Common myeloid progenitor, CD34-positive (primary cell): ENCODE measurements around the gene MRAP.
A peak's percentile ranks its signal among the peaks of the same experiment; 100 is the strongest.

Source experiments
- CTCF ChIA-PET: fragments of 350-600 bp; sonication (Branson Sonifier 250); formaldehyde crosslinking; loops from one replicate; lab custom pipeline; 2021; ENCODE audit warnings: antibody characterized with exemption; lab: Charles Lee
- POLR2A ChIA-PET: fragments of 350-600 bp; sonication (Branson Sonifier 250); formaldehyde crosslinking; loops from one replicate; lab custom pipeline; 2021; ENCODE audit warnings: antibody characterized with exemption; lab: Charles Lee
- DNase-seq, 3 donors: peaks; one replicate each; pipeline versions ENCODE4 v3.0.0 to v3.0.0-alpha.2; 2013
- H3K27ac ChIP-seq, 2 experiments: 1 replicate in 1 of 2; 2 replicates in 1 of 2; pipeline ENCODE4 v1.7.0; 2013; ENCODE audit warnings: inconsistent platforms in 2 of 2, low read length in 2 of 2, mild to moderate bottlenecking in 2 of 2, low read depth in 1 of 2, moderate library complexity in 1 of 2; ENCODE audit not compliant: severe bottlenecking in 2 of 2, insufficient read depth in 1 of 2, poor library complexity in 1 of 2
- H3K27me3 ChIP-seq, 5 experiments: replicated peaks in 2 of 5; 1 replicate in 3 of 5; 2 replicates in 2 of 5; pipeline versions ENCODE4 v1.6.1 to v1.7.0; 2013; ENCODE audit warnings: low read length in 4 of 5, mild to moderate bottlenecking in 2 of 5, moderate library complexity in 2 of 5, inconsistent platforms in 1 of 5; ENCODE audit not compliant: insufficient read depth in 5 of 5, control insufficient read depth in 4 of 5
- H3K36me3 ChIP-seq, 4 experiments: 1 replicate in 2 of 4; 2 replicates in 2 of 4; pipeline versions ENCODE4 v1.6.1 to v1.7.0; 2013; ENCODE audit warnings: low read length in 3 of 4, control low read depth in 1 of 4, mild to moderate bottlenecking in 1 of 4; ENCODE audit not compliant: control insufficient read depth in 4 of 4, insufficient read depth in 4 of 4
- H3K4me1 ChIP-seq, 4 experiments: 1 replicate in 3 of 4; 2 replicates in 1 of 4; pipeline versions ENCODE4 v1.6.1 to v1.7.1; 2013; ENCODE audit warnings: low read length in 3 of 4, mild to moderate bottlenecking in 3 of 4, control low read depth in 1 of 4, inconsistent platforms in 1 of 4, moderate library complexity in 1 of 4; ENCODE audit not compliant: control insufficient read depth in 4 of 4, insufficient read depth in 4 of 4; ENCODE audit errors: control extremely low read depth in 1 of 4
- H3K4me3 ChIP-seq, 7 experiments: 1 replicate in 4 of 7; 2 replicates in 3 of 7; pipeline versions ENCODE4 v1.5.1 to v1.7.0; 2013; ENCODE audit warnings: mild to moderate bottlenecking in 7 of 7, low read length in 6 of 7, moderate library complexity in 6 of 7, inconsistent platforms in 2 of 7, low read depth in 2 of 7, control low read depth in 1 of 7; ENCODE audit not compliant: insufficient read depth in 4 of 7, control insufficient read depth in 1 of 7; ENCODE audit errors: extremely low read depth in 1 of 7
- H3K9me3 ChIP-seq, 5 experiments: 1 replicate in 4 of 5; 2 replicates in 1 of 5; pipeline versions ENCODE4 v1.6.1 to v1.7.1; 2013; ENCODE audit warnings: low read length in 4 of 5, mild to moderate bottlenecking in 2 of 5, inconsistent platforms in 1 of 5, low read depth in 1 of 5, moderate library complexity in 1 of 5; ENCODE audit not compliant: control insufficient read depth in 4 of 5, insufficient read depth in 2 of 5; ENCODE audit errors: control extremely low read depth in 1 of 5
- WGBS: methylation state at CpG from one replicate; pipeline ENCODE4 v1.1.5; 2013; ENCODE audit not compliant: insufficient coverage; 5-methylcytosine and 5-hydroxymethylcytosine counted together

MRAP gene

GRCh38 chr21:32329776-32330175 is 31.1 kb downstream of the MRAP start:
- CTCF ChIA-PET, result no interaction called here
- H3K4me3 ChIP-seq, result no peak overlapping the region
- peaks cover 34 to 93% (median 68%) of the 10 kb centered on the region in 4 experiments for H3K36me3 ChIP-seq
- H3K4me1 ChIP-seq, result no peaks in the 10 kb centered on the region
- WGBS, result 100% methylated on average over 1 of the region's 3 CpGs
- no peak overlapping the region for H3K27ac ChIP-seq
- peaks cover 3 to 15% (median 5%) of the 10 kb centered on the region in 5 experiments for H3K9me3 ChIP-seq
- POLR2A ChIA-PET, result no interaction called here
- no peak for DNase-seq
- no peaks in the 10 kb centered on the region for H3K27me3 ChIP-seq

GRCh38 chr21:32330784-32331311 is 32.2 kb downstream of the MRAP start:
- no peak for DNase-seq
- H3K9me3 ChIP-seq, result peaks cover 3 to 15% (median 5%) of the 10 kb centered on the region in 5 experiments
- ChIA-PET POLR2A (no interaction called here), CTCF (no interaction called here)
- H3K27me3 ChIP-seq, result no peaks in the 10 kb centered on the region
- H3K36me3 ChIP-seq, result peaks cover 32 to 94% (median 71%) of the 10 kb centered on the region in 4 experiments
- WGBS, result 100% methylated on average over 3 of the region's 4 CpGs
- H3K27ac ChIP-seq, result no peak overlapping the region
- H3K4me3 ChIP-seq, result no peak overlapping the region
- no peaks in the 10 kb centered on the region for H3K4me1 ChIP-seq

DNA sequence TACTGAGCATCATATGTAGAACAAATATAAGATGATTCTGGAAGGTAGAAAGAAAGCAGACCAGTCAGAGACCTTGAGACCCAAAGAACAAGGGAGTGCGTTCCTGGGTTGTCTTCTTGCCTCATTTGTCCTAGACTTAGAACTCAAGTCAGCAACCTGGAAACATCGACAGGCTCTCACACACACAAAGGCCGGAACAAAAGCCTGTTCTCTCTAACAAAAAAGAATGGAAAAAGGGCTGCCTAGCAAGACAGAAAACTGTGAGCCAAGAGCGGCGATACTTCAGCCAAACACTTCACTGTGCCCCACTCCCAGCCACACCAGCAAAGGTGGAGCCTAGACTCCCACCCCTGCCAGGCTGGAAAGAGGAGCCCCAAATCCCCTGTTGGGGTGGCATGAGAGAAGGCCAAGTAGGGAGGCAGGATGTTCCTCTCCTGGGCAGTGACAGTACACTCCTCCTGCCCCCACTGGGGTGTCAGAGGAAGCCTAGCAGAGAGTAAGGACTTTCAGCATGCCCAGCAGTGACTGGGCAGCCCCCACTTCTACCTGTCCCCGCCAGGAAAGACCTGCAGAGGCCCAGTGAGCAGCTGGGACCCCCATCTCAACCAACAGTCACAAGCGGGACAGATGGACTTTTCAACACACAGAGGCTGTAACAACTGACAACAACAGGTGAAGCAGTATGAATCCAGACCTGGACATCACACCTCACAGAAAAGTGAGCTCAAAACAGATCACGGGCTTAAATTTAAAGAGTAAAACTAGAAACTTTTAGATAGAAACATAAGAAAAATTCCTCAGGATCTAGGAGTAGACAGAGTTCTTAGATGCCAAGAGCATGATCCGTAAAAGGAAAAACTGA is 33.0 kb downstream of the MRAP start:
- Histone ChIP-seq H3K4me1 (no peaks in the 10 kb centered on the region), H3K36me3 (peaks cover 32 to 94% (median 72%) of the 10 kb centered on the region in 4 experiments), H3K9me3 (peaks cover 3 to 15% (median 5%) of the 10 kb centered on the region in 5 experiments), H3K27ac (no peak overlapping the region), H3K4me3 (no peak overlapping the region), H3K27me3 (no peaks in the 10 kb centered on the region)
- WGBS, result 95% methylated on average over 7 of the region's 9 CpGs
- no peak for DNase-seq
- CTCF ChIA-PET, result no interaction called here
- POLR2A ChIA-PET, result no interaction called here

DNA sequence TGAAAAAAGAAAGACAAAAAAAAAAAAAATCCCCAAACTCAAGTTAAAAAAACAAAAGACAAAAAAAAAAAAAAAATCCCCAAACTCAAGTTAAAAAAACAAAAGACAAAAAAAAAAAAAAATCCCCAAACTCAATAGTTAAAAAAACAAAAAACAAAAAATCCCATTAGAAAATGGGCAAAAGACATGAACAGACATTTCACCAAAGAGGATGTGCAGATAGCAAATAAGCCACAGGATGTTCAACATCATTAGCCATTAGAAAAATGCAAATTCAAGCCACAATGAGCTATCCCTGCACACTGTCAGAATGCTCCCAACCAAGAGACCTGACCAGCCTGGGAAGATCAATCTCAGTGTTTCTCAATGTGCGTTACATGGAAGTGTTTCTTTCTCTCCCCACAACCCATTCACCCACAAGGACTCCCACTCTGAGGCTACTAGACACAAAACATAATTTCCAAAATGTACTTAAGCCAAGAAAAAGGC is 33.9 kb downstream of the MRAP start:
- Histone ChIP-seq H3K9me3 (peaks cover 3 to 15% (median 5%) of the 10 kb centered on the region in 5 experiments), H3K27me3 (no peaks in the 10 kb centered on the region), H3K4me3 (no peak overlapping the region), H3K27ac (no peak overlapping the region), H3K4me1 (no peaks in the 10 kb centered on the region), H3K36me3 (peaks cover 30 to 96% (median 77%) of the 10 kb centered on the region in 4 experiments)
- peak in 1 of 3 donors; percentile 22 for DNase-seq
- WGBS, result 100% methylated on average over 1 of the region's 1 CpG
- ChIA-PET POLR2A (no interaction called here), CTCF (no interaction called here)

GRCh38 chr21:32333953-32334673 is 35.5 kb downstream of the MRAP start:
- Histone ChIP-seq H3K27ac (no peak overlapping the region), H3K36me3 (peaks cover 33 to 95% (median 79%) of the 10 kb centered on the region in 4 experiments), H3K9me3 (peaks cover 3 to 15% (median 5%) of the 10 kb centered on the region in 5 experiments), H3K27me3 (no peaks in the 10 kb centered on the region), H3K4me3 (no peak overlapping the region), H3K4me1 (no peaks in the 10 kb centered on the region)
- DNase-seq, result no peak
- POLR2A ChIA-PET, result no interaction called here
- 98% methylated on average over 13 of the region's 19 CpGs for WGBS
- CTCF ChIA-PET, result interaction anchor here (1.2 kb wide), 1 partner anchor 10 kb away, joined by 3 read pairs; no protein-coding TSS in a partner anchor

GRCh38 chr21:32334980-32335531 is 36.4 kb downstream of the MRAP start:
- no peak for DNase-seq
- H3K9me3 ChIP-seq, result peaks cover 3 to 15% (median 5%) of the 10 kb centered on the region in 5 experiments
- no peak overlapping the region for H3K27ac ChIP-seq
- POLR2A ChIA-PET, result no interaction called here
- over 99% methylated on average over 10 of the region's 12 CpGs for WGBS
- peaks cover 28 to 94% (median 78%) of the 10 kb centered on the region in 4 experiments for H3K36me3 ChIP-seq
- H3K4me1 ChIP-seq, result no peaks in the 10 kb centered on the region
- CTCF ChIA-PET, result interaction anchor here (1.2 to 1.6 kb wide), 2 partner anchors 11 to 27 kb away, joined by 3 to 4 read pairs; no protein-coding TSS in a partner anchor
- H3K4me3 ChIP-seq, result no peak overlapping the region
- no peaks in the 10 kb centered on the region for H3K27me3 ChIP-seq
